ENCODE measurements around the gene RGS9BP. TPM values are rescaled to one million over a fixed set of nuclear protein-coding genes. Genes with fewer than 3 reads are reported as not detected.
"Not testable (repeated sequence)": the region's sequence is repeated elsewhere in the genome, so short reads cannot be mapped to it uniquely, and the experiment has no call there.

The RGS9BP gene
- total and polyA plus RNA-seq, 9 donors = 0.08 to 0.49 (median 0.18) TPM; not detected in 1

DNA sequence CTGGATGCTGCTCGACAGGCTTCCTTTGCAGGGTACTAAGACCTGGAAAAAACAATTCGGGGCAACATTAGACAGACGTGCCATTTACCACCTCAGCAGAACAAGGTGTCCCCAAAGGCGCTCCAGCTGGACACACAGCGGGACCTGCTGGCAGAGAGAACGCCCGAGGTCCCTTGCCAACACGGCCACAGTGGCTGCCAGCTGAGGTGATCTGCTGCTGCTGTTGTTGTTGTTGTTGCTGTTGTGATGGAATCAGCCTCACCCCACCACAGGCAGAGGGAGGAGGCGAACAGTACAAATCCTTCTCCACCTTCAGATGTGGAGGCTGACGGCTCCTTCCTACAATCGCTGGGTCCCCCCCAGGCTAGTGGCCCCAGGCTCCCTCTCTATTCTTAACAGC is 25.9 kb upstream of the RGS9BP start:
- Histone ChIP-seq H3K36me3 (ENCODE audit: control insufficient read depth, insufficient read depth, low read length) (peaks cover 25% of the 10 kb centered on the region), H3K27ac (ENCODE audit: low read length) (no peak overlapping the region)
- no peak for DNase-seq

GRCh38 chr19:32650671-32651070 is 25.0 kb upstream of the RGS9BP start:
- peaks cover 32% of the 10 kb centered on the region for H3K36me3 ChIP-seq (ENCODE audit: control insufficient read depth, insufficient read depth, low read length)
- no peak for DNase-seq
- no peak overlapping the region for H3K27ac ChIP-seq (ENCODE audit: low read length)

More for the DNA sequence above, 25.9 kb upstream of the RGS9BP start:
- Histone ChIP-seq H3K4me3 (ENCODE audit: low read length) (no peak overlapping the region), H3K9me3 (replicated peaks; ENCODE audit: control insufficient read depth, low read depth, low read length) (no peaks in the 10 kb centered on the region), H3K27me3 (ENCODE audit: control insufficient read depth, insufficient read depth, low read length) (no peaks in the 10 kb centered on the region), H3K4me1 (ENCODE audit: control insufficient read depth, insufficient read depth, low read length) (peaks cover 17% of the 10 kb centered on the region)
- WGBS (ENCODE audit: insufficient coverage) = 96% methylated on average over 3 of the region's 11 CpGs

GRCh38 chr19:32651729-32652140 is 23.9 kb upstream of the RGS9BP start:
- peaks cover 32% of the 10 kb centered on the region for H3K36me3 ChIP-seq (ENCODE audit: control insufficient read depth, insufficient read depth, low read length)

More at GRCh38 chr19:32650671-32651070, 25.0 kb upstream of the RGS9BP start:
- H3K9me3 ChIP-seq (replicated peaks; ENCODE audit: control insufficient read depth, low read depth, low read length) = no peaks in the 10 kb centered on the region
- H3K4me1 ChIP-seq (ENCODE audit: control insufficient read depth, insufficient read depth, low read length) = peaks cover 17% of the 10 kb centered on the region
- H3K4me3 ChIP-seq (ENCODE audit: low read length) = no peak overlapping the region
- no CpG with 5 or more reads among the region's 5 CpGs for WGBS (ENCODE audit: insufficient coverage)
- no peaks in the 10 kb centered on the region for H3K27me3 ChIP-seq (ENCODE audit: control insufficient read depth, insufficient read depth, low read length)

GRCh38 chr19:32652331-32652730 is 23.3 kb upstream of the RGS9BP start:
- not testable (repeated sequence) for H3K27ac ChIP-seq (ENCODE audit: low read length); H3K4me3 ChIP-seq (ENCODE audit: low read length); H3K9me3 ChIP-seq (replicated peaks; ENCODE audit: control insufficient read depth, low read depth, low read length); DNase-seq; H3K27me3 ChIP-seq (ENCODE audit: control insufficient read depth, insufficient read depth, low read length)
- Histone ChIP-seq H3K4me1 (ENCODE audit: control insufficient read depth, insufficient read depth, low read length) (peaks cover 17% of the 10 kb centered on the region), H3K36me3 (ENCODE audit: control insufficient read depth, insufficient read depth, low read length) (peaks cover 28% of the 10 kb centered on the region)
- WGBS (ENCODE audit: insufficient coverage) = 86% methylated on average over 6 of the region's 13 CpGs

More at GRCh38 chr19:32651729-32652140, 23.9 kb upstream of the RGS9BP start:
- no peak overlapping the region for H3K27ac ChIP-seq (ENCODE audit: low read length)
- no peaks in the 10 kb centered on the region for H3K9me3 ChIP-seq (replicated peaks; ENCODE audit: control insufficient read depth, low read depth, low read length)
- no peaks in the 10 kb centered on the region for H3K27me3 ChIP-seq (ENCODE audit: control insufficient read depth, insufficient read depth, low read length)
- H3K4me1 ChIP-seq (ENCODE audit: control insufficient read depth, insufficient read depth, low read length) = peaks cover 17% of the 10 kb centered on the region
- no peak overlapping the region for H3K4me3 ChIP-seq (ENCODE audit: low read length)
- WGBS (ENCODE audit: insufficient coverage) = 55% methylated on average over 5 of the region's 8 CpGs
- peak; percentile 22 for DNase-seq

DNA sequence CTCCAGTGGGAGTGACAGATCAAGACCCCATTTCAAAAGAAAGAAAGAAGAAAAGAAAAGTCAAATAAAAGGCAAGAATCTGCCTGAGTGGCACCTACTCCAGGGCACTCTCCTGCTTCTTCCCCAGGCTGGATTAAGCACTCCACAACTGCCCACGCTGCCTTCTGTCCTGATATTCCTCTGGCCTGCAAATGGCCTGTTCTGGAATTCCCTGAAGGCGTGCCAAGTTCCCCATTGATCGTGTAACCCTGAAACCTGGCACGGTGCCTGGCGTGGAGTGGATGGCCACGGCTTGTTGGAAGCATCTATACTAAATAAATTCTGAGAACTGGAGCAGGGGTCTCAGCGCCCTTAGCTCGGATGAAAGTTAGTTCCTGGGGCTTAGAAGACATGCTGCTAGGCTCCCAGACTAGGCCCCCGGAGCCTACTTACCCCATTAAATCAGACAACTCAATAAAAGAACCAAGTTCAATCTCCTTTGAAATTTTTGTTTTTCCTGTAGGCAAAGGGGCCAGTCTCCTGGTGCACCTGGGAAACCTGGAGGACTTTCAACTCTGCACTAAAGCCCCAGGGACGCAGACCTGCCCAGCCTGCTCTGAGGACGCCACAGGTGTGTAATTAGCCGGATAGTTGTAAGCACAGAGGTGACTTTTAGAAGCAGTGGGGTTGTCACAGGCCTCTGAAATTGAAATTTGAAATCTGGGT is 22.6 kb upstream of the RGS9BP start:
- 67% methylated on average over 9 of the region's 12 CpGs for WGBS (ENCODE audit: insufficient coverage)
- peak; percentile 54 for DNase-seq
- H3K27ac ChIP-seq (ENCODE audit: low read length) = peak overlapping the region; percentile 1

DNA sequence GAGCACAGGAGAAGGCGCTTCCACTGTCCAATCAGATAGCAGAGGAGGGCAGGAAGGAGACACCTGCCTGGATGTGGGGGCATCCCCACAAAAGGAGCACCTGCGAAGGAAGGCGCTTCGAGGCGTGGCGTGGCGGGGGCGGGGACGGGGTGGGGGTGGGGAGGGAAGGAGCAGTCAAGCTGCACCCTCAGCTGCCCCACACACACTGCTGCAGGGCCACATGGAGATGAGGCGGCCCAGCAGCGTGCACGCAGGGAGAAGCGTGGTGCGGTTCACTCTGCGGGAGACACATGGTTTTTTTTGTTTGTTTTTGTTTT is 22.1 kb upstream of the RGS9BP start:
- WGBS (ENCODE audit: insufficient coverage) = 69% methylated on average over 5 of the region's 15 CpGs
- Histone ChIP-seq H3K9me3 (replicated peaks; ENCODE audit: control insufficient read depth, low read depth, low read length) (no peaks in the 10 kb centered on the region), H3K4me3 (ENCODE audit: low read length) (no peak overlapping the region), H3K36me3 (ENCODE audit: control insufficient read depth, insufficient read depth, low read length) (peaks cover 29% of the 10 kb centered on the region), H3K27me3 (ENCODE audit: control insufficient read depth, insufficient read depth, low read length) (no peaks in the 10 kb centered on the region), H3K27ac (ENCODE audit: low read length) (no peak overlapping the region), H3K4me1 (ENCODE audit: control insufficient read depth, insufficient read depth, low read length) (peaks cover 17% of the 10 kb centered on the region)
- DNase-seq = no peak

More for the DNA sequence above, 22.6 kb upstream of the RGS9BP start:
- no peak overlapping the region for H3K4me3 ChIP-seq (ENCODE audit: low read length)
- no peaks in the 10 kb centered on the region for H3K27me3 ChIP-seq (ENCODE audit: control insufficient read depth, insufficient read depth, low read length)
- no peaks in the 10 kb centered on the region for H3K9me3 ChIP-seq (replicated peaks; ENCODE audit: control insufficient read depth, low read depth, low read length)
- peaks cover 17% of the 10 kb centered on the region for H3K4me1 ChIP-seq (ENCODE audit: control insufficient read depth, insufficient read depth, low read length)
- peaks cover 25% of the 10 kb centered on the region for H3K36me3 ChIP-seq (ENCODE audit: control insufficient read depth, insufficient read depth, low read length)

GRCh38 chr19:32656379-32656778 is 19.3 kb upstream of the RGS9BP start:
- not testable (repeated sequence) for H3K27me3 ChIP-seq (ENCODE audit: control insufficient read depth, insufficient read depth, low read length); H3K4me3 ChIP-seq (ENCODE audit: low read length); H3K9me3 ChIP-seq (replicated peaks; ENCODE audit: control insufficient read depth, low read depth, low read length); DNase-seq; H3K27ac ChIP-seq (ENCODE audit: low read length)
- WGBS (ENCODE audit: insufficient coverage) = no CpG with 5 or more reads among the region's 8 CpGs
- Histone ChIP-seq H3K4me1 (ENCODE audit: control insufficient read depth, insufficient read depth, low read length) (peaks cover 17% of the 10 kb centered on the region), H3K36me3 (ENCODE audit: control insufficient read depth, insufficient read depth, low read length) (peaks cover 21% of the 10 kb centered on the region)

DNA sequence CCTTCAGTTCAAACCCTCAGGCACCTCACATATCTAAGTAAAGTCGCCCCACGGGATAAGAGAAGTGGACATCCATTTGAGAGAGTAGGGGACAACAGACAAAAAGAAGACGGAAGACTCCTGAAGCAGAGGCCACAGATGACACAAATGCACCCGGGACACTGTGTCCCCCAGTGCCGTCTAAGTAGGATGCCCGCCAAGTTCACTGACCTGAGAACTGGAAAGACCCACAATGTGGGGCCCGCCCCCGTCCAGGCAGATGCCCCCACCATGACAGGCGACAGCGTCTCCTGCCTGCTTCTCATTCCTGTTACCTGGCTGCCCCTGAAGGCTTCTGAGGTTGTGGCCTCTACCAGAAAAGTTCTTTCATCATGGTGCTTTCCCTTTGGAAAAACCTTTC is 17.6 kb upstream of the RGS9BP start:
- DNase-seq = no peak
- WGBS (ENCODE audit: insufficient coverage) = 86% methylated on average over 8 of the region's 10 CpGs
- Histone ChIP-seq H3K27me3 (ENCODE audit: control insufficient read depth, insufficient read depth, low read length) (no peaks in the 10 kb centered on the region), H3K36me3 (ENCODE audit: control insufficient read depth, insufficient read depth, low read length) (peaks cover 21% of the 10 kb centered on the region), H3K4me1 (ENCODE audit: control insufficient read depth, insufficient read depth, low read length) (peaks cover 3% of the 10 kb centered on the region), H3K4me3 (ENCODE audit: low read length) (no peak overlapping the region), H3K27ac (ENCODE audit: low read length) (no peak overlapping the region), H3K9me3 (replicated peaks; ENCODE audit: control insufficient read depth, low read depth, low read length) (no peaks in the 10 kb centered on the region)

GRCh38 chr19:32658527-32658926 is 17.1 kb upstream of the RGS9BP start:
- H3K4me3 ChIP-seq (ENCODE audit: low read length) = no peak overlapping the region
- WGBS (ENCODE audit: insufficient coverage) = 91% methylated on average over 10 of the region's 10 CpGs
- H3K36me3 ChIP-seq (ENCODE audit: control insufficient read depth, insufficient read depth, low read length) = peaks cover 21% of the 10 kb centered on the region
- H3K27ac ChIP-seq (ENCODE audit: low read length) = no peak overlapping the region
- H3K9me3 ChIP-seq (replicated peaks; ENCODE audit: control insufficient read depth, low read depth, low read length) = no peaks in the 10 kb centered on the region
- DNase-seq = no peak
- H3K27me3 ChIP-seq (ENCODE audit: control insufficient read depth, insufficient read depth, low read length) = no peaks in the 10 kb centered on the region
- no peaks in the 10 kb centered on the region for H3K4me1 ChIP-seq (ENCODE audit: control insufficient read depth, insufficient read depth, low read length)

DNA sequence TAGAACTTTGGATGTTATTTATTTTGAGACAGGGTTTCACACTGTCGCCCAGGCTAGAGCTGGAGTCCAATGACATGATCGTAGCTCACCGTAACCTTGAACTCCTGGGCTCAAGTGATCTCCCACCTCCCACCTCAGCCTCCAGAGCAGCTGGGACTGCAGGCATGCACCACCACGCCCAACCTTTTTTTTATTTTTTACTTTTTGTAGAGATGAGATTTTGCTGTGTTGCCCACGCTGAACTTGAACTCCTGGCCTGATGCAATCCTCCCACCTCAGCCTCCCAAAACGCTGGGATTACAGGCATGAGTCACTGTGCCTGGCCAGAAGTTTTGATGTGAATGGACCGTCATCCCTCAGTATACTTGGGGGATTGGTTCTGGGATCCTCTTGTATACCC is 14.3 kb upstream of the RGS9BP start:
- 80% methylated on average over 2 of the region's 7 CpGs for WGBS (ENCODE audit: insufficient coverage)
- DNase-seq = no peak
- Histone ChIP-seq H3K9me3 (replicated peaks; ENCODE audit: control insufficient read depth, low read depth, low read length) (no peaks in the 10 kb centered on the region), H3K27me3 (ENCODE audit: control insufficient read depth, insufficient read depth, low read length) (no peaks in the 10 kb centered on the region), H3K27ac (ENCODE audit: low read length) (no peak overlapping the region), H3K36me3 (ENCODE audit: control insufficient read depth, insufficient read depth, low read length) (peaks cover 9% of the 10 kb centered on the region), H3K4me3 (ENCODE audit: low read length) (no peak overlapping the region), H3K4me1 (ENCODE audit: control insufficient read depth, insufficient read depth, low read length) (no peaks in the 10 kb centered on the region)

DNA sequence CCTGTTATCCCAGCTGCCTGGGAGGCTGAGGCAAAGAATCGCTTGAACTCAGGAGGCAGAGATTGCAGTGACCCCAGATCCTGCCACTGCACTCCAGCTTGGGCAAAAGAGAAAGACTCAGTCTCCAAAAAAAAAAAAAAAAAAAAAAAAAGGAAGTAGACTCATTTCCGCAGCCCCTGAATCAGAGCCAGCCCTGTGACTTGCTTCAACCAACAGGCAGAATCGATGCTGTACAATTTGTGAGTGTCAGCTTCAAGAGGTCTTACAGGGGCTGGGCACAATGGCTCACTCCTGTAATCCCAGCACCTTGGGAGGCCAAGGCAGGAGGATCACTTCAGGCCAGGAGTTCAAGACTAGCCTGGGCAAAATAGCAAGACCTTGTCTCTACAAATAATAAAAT is 13.5 kb upstream of the RGS9BP start:
- Histone ChIP-seq H3K36me3 (ENCODE audit: control insufficient read depth, insufficient read depth, low read length) (peaks cover 9% of the 10 kb centered on the region), H3K27me3 (ENCODE audit: control insufficient read depth, insufficient read depth, low read length) (no peaks in the 10 kb centered on the region), H3K4me1 (ENCODE audit: control insufficient read depth, insufficient read depth, low read length) (no peaks in the 10 kb centered on the region), H3K27ac (ENCODE audit: low read length) (no peak overlapping the region), H3K4me3 (ENCODE audit: low read length) (no peak overlapping the region), H3K9me3 (replicated peaks; ENCODE audit: control insufficient read depth, low read depth, low read length) (no peaks in the 10 kb centered on the region)
- no peak for DNase-seq
- WGBS (ENCODE audit: insufficient coverage) = 100% methylated on average over 1 of the region's 3 CpGs
